CD4-positive, alpha-beta T cell treated with Interferon gamma for 1 hour (primary cell): ENCODE measurements around the gene HTR3B.
"Not testable (repeated sequence)": the region's sequence is repeated elsewhere in the genome, so short reads cannot be mapped to it uniquely, and the experiment has no call there.

ENCODE experiments used
- DNase-seq: peaks from one replicate; pipeline ENCODE4 v3.0.0-alpha.2; 2020

Gene HTR3B, protein sequence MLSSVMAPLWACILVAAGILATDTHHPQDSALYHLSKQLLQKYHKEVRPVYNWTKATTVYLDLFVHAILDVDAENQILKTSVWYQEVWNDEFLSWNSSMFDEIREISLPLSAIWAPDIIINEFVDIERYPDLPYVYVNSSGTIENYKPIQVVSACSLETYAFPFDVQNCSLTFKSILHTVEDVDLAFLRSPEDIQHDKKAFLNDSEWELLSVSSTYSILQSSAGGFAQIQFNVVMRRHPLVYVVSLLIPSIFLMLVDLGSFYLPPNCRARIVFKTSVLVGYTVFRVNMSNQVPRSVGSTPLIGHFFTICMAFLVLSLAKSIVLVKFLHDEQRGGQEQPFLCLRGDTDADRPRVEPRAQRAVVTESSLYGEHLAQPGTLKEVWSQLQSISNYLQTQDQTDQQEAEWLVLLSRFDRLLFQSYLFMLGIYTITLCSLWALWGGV

DNA sequence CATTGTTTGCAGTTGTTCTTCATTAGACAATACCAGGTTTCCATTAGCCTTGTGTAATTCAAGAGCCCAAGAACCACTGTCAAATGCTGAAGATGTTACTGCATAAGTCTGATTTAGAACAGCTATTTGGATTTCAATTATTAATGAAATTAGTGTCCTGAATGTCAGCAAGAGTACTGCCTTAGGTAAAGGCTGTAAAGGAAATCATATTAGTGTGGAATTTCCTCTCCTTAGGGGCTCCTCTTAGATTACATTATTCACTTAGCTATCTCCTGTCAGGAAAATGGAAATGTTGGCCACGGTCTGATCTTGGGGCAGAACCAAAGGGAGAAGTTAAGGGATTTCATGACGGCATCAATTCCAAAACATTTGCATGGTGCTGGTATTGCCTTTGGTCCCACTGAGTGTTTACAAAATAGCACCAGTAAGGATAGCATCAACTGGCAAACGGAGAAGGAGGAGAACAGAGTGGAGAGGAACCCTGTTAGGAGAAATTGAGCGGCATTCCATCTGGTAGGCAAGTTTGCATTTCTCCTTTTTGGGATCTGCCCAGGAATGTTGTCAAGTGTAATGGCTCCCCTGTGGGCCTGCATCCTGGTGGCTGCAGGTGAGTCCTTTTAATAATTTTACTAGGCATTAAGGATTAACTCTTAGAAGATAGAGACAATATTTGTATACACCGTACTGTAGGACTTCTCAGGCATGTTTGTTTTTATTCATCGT is at the start of gene HTR3B:
Gene HTR3B, plus strand, starts transcription at position 418 of the 723 bp plus-strand sequence. Its CDS starts 138 bp downstream, at position 556.
- no peak for DNase-seq

DNA sequence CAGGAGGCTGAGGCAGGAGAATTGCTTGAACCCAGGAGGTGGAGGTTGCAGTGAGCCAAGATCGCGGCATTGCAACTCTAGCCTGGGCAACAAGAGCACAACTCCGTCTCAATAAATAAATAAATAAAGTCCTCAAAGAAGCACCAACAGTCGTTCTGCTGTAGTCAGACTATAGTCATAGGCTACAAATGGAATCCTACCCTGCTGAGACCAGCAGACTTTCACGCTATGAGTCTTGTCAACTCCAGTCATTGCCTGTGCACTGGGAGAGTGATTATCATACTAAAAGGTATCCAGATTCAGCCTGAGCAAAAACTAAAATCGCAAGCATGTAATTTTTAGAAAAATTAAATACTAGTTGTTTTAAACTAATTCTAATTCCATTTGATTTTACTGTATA is 48.8 kb upstream of the HTR3B start:
- DNase-seq, result no peak

DNA sequence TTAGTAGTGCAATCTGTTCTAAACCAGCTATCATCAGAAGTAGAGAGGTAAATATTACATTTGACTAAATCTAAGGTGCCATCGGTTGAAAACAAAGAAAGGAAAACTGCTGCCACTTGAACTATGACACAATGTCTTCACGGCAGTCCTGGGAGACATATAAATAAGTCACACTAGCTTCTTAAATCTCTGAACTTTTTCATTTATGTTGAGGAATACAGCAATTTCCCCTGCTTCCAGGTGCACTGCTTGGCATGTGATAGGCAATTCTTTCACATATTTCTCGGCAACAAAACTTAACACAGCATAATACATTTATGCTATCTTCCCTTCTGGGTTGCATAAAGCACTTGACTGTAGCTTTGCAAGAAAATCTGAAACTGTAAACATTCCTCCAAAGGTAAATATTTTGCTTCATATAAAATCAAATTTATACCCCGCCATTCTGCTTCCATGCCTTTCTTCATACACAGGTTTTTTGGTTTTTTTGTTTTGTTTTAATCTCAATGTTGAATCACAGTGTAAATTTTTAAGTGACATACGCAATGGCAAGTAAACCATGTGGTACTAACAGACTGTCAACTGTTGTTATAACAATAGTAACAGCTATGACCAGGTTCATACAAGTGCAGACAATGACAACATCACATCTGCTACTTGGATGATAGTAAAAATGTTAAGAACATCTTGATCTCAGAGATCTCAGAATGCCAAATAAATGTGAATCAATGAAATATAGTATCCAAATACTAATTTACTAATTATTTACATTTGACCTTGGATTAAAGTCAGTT is 47.4 kb upstream of the HTR3B start:
- no peak for DNase-seq

DNA sequence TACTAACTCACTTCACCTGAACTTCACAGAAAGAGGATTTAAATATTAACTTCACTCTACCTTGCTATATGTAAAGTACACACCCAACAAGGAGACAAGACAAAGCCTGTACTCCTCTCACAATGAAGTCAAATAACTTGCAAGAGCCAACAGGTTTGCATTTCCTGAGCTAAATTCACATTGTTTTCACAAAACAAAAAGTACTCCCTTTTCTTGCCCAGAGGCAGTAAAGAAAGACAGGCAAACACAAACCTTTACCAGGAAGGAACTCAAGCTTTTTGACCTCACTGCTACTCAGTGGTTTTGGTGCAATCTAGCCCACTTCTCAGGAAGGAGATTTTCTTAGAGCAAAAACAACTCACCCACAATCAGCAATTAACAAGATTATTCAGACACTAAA is 44.9 kb upstream of the HTR3B start:
- DNase-seq, result no peak

DNA sequence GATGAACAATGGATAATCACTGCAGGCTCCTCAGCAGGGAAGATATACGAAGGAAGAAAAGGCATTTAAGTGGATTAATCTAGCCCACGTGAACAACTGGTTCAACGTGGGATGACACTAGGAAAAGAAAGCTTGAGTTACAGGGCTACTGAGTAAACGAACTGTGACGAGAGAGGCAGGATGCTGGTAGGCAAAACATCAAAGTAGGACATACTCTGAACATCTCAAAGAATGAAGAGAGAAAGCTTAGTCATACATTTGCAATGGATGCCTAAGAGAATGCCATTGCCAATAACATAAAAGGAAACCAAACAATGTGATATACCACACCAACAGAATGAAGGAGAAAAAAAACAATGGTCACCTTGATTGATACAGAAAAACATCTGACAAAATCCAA is 42.2 kb upstream of the HTR3B start:
- DNase-seq, result no peak

DNA sequence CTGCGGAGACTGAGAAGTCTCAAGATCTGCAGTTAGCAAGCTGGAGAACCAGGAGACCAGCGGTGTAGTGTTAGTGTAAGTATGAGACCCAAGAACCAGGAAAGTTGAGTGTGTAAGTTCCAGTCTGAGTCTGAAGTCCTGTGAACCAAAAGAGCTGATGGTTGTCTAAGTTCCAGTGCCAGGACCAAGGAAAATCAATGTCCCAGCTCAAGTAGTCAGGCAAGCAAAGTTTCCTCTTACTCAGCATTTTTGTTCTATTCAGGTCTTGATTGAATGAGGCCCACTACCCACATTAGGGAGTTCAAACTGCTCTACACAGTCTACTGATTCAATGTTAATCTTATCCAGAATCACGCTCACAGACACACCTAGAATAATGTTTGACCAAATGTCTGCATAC is 40.2 kb upstream of the HTR3B start:
- no peak for DNase-seq

DNA sequence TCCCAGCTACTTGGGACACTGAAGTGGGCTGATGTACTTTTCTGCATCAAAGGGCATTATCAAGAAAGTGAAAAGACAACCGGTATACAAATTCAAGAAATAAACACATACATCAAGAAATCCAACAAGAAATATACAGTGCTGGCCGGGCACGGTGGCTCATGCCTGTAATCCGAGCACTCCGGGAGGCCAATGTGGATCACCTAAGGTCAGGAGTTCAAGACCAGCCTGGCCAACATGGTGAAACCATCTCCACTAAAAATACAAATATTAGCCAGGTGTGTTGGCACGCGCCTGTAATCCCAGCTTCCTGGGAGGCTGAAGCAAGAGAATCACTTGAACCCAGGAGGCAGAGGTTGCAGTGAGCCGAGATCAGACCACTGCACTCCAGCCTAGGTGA is 38.7 kb upstream of the HTR3B start:
- no peak for DNase-seq

DNA sequence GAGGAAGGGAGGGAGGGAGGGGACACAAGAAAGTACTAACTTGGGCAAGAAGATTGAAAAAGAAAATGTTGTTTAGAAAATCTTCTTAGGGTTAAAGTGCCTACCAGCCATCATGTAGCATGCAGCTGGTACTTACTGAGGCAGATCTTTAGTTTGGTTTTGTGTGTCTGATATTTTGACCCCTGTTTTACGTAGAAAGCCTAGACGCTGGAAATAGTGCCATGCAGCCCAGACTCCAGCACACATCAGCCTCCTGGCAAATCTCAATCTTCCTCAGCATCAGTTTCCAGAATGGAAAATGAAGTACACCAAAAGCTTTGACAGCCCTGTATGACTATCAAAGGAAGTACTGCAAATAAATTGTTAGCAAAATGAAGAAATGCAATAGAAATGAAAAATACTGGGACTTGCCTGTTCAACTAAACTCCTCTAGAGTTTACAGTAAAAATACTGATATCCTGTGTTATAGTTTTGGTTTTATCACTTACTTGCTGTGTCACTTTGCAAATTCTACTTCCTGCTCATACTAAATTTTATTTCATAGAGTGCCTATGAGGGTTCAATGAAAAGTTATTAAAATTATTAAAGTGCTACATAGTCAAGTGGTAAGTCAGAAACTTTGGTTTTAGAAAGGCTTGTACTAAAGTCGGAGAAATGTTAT is 36.6 kb upstream of the HTR3B start:
- no peak for DNase-seq

DNA sequence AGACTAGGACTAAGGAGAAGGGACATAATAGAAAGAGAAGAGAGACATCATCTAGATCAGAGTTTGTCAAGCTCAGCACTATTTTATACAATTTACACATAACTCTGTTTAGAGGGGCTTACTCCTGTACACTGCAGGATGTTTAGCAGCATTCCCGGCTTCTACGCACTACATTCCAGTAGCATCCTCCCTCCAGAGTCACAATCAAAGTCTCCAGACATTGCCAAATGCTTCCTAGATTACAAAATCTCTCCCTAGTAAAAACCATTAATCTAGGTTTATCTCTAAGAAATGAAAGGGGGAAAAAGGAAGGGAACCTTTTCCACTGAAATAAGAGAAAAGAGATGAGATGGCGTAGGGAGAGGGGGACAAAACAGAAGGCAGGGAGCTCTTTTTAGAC is 33.3 kb upstream of the HTR3B start:
- DNase-seq, result no peak

DNA sequence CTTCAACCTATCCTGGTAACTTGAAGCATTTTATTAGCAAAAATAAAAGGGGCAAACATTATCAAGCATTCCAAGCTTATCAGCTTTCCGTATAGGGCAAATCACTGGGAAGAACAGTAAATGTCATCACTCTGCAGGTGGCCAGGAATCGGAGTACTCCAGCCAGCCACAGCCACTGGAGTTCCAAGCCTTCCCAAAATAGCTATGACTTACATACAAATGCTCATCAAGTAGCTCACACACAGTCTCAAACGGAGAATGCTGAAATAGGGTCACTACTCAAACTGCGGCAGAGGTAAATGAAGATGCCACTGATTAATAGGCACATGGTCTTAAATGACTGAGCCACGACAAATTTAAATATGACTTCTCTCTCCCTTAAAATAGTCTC is 31.4 kb upstream of the HTR3B start:
- no peak for DNase-seq

DNA sequence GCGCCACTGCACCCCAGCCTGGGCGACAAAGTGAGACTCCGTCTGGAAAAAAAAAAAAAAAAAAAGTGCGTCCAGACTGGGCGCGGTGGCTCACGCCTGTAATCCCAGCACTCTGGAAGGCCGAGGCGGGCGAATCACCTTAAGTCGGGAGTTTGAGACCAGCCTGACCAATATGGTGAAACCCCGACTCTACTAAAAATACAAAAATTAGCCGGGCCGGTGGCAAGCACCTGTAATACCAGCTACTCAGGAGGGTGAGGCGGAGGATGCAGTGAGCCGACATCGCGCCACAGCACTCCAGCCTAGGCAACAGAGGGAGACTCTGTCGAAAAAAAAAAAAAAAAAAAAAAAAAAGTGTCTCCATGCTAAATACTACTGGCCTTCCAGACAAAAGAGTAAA is 30.5 kb upstream of the HTR3B start:
- no peak for DNase-seq

DNA sequence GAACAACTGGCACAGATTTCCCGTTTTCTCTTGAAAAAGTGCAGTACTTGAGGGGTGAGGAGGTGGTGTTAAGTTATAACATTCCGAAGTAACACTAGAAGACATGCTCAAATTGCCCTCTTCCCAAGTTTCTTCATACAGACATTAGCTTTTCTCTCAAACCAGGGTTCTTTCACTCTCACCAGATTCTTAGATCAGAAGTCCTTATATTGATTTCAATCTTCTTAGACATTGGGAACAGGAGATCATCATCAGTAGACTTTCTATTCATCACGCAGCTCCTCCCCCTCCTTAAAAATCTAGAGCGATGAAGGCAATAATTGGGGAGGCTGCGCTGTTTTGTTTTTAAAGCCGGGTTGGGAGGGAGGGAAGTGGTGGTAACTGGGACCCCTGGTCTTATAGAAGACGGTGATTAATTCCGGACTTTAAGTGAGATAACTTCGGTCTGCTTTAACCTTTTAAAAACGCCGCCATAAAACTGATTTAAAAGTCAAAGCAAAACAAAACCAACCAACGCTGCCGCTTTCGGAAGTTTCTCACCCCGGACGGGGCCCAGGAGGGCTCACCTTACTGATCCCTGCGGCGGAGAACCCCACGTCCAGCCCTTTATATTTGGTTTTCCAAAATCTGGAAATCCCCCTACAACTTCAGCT is 29.9 kb upstream of the HTR3B start:
- no peak for DNase-seq

DNA sequence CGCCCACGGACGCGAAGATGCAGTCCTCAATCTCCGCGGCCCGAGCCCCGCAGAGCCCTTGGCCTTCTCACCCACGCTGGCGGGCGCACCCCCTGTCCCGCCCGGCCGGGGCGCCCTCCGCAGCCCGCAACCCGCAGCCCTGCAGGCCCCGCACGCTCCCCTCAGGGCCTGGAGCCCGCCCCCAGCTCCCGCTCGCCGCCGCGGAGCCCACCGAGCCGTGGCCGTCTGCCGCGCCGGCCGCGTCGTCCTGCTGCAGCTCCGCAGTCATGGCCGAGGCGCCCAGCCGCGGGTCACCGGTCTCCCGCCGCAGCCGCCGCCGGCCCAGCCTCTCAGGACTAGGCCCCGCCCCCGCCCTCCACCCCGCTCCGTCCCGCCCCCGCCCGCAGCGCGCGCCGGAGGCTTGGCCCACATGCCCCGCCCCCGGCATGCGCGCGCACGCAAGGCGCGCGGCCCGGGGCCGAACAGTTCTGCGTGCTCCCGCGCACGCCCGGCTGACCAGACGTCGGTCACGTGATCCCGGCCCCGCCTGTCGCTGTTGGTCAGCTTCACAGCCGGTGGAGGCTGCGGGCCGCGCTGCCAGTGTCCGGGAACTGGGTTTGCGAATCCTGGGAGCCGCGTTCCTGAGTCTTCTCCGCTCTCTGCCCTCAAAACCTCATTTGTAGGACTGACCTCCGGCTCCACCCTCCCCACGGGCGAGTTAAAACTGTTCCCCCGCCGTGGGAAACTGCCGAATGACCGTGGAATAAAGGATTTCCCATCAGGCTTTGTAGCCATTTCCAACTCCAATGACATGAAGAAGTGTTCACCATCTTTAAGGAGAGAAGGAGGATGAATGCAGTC is 29.1 kb upstream of the HTR3B start, which contains the start of gene USP28:
Gene USP28, minus strand, starts transcription at position 339 of the 840 bp plus-strand sequence. Its CDS starts 71 bp downstream, at position 268.
- peak; percentile 85 for DNase-seq

DNA sequence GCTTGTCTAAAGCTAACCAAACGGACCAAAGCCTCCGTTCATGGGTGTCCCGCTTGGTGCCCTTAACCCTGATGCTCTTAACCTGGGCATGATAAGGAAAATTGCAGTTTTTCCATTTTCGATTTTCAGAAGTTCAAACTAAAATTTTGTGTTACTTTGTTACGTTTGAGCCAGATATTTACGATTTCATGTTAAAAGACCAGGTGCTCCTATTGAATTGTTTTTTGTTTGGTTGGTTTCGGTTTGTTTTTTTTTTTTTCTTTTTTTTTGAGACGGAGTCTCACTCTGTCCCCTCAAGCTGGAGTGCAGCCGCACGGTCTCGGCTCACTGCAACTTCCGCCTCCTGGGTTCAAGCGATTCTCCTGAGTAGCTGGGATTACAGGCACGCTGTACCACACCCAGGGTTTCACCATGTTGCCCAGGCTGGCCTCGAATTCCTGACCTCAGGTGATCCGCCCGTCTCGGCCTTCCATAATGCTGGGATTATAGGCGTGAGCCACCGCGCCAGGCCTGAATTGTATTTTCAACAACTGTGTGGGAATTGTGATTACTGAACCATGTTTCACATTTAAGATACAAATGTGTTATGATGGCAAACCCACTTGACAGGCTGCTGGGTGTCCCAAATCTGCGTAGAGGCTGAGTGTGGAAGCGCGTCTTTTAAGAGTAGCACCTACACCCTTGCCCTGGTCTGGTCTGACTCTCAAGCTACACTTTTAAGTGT is 28.4 kb upstream of the HTR3B start:
- DNase-seq, result no peak

DNA sequence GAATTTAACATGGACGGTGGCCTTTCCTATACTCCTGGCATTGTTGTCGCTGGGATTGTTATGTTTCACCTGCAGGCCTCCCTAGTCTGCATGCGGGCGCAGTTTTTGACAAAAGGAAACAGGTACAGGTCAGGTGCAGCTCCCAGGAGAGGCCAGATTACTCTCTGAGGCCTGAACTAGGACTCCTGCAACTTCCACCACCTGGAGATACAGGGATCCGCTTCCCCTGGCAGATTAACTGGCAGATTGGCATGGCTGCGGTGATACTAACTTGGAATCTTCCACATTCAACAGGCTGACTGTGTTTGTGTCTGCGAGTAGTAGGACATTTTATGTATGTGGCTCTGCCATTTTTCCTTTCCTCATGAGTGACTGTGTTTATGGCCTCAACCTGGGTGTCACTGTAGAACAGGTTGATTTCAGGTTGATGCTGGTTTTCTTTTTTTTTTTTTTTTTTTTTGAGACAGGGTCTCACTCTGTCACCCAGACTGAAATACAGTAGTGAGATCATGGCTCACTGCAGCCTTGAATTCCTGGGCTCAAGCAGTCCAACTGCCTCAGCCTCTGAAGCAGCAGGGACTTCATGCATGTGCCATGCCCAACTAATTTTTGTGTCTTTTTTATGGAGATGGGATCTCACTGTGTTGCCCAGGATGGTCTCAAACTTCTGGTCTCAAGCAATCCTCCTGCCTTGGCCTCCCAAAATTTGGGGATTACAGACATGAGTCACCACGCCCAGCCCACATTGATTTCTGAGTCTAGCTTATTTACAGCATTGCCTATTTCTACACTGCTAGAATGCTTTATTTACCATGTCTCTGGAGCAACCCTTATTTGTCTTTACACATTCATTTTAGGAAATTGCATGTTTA is 27.6 kb upstream of the HTR3B start:
- no peak for DNase-seq

DNA sequence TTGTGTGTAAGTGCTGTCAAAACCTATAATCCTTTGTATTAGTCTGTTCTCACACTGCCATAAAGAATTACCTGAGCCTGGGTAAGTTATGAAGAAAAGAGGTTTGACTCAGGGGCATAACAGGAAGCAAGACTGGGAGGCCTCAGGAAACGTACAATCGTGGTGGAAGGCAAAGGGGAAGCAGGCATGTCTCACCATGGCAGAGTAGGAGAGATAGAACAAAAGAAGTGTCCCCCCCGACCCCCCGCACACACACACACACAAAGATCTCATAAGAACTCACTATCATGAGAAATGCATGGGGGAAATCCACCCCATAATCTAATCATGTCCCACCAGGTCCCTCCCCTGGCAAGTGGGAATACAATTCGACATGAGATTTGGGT is 26.9 kb upstream of the HTR3B start:
- no peak for DNase-seq

DNA sequence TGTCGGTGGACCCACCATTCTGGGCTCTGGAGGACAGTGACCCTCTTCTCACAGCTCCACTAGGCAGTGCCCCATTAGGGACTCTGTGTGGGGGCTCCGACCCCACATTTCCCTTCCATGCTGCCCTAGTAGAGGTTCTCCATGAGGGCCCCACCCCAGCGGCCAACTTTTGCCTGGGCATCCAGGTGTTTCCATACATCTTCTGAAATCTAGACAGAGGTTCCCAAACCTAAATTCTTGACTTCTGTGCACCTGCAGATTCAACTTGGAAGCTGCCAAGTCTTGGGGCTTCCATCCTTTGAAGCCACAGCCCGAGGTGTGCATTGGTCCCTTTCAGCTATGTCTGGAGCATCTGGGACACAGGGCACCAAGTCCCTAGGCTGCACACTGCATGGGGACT is 25.1 kb upstream of the HTR3B start:
- not testable (repeated sequence) for DNase-seq

DNA sequence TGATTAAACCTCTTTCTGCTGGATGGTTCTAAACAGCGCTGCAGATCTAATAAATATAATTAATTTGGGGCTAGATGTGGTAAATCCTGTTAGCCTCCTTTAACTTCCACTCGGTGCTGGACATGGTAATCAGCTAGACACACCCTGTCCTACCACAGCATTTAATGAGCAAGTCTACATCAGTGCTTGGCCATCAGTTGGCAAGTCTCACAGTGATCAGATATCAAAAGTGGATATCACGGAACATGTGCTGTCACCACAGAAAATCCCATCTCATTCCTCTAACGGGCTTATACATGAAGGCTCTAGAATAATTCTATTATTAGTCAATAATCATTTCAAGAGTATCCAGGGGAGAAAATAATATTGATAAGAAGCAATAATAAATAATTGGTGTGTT is 23.6 kb upstream of the HTR3B start:
- no peak for DNase-seq

DNA sequence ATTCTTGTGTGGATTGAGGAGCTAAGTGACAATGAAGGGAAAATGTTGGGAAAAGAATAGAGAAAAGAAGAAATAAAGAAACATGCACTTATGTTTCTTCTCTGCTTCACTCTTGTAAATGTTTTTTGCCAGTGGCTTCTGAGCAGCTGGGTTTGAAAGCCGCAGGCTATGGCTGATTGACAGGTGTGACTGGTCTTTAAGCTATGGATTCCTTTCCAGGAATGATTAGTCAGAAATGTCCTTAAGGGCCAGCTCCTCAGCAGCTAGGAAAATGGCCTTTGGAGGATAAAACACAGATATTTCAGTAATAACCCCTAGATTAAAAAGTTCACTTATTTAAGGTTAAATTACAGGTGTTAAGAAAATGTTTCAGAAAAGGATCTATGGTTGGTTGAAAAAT is 22.7 kb upstream of the HTR3B start:
- no peak for DNase-seq

DNA sequence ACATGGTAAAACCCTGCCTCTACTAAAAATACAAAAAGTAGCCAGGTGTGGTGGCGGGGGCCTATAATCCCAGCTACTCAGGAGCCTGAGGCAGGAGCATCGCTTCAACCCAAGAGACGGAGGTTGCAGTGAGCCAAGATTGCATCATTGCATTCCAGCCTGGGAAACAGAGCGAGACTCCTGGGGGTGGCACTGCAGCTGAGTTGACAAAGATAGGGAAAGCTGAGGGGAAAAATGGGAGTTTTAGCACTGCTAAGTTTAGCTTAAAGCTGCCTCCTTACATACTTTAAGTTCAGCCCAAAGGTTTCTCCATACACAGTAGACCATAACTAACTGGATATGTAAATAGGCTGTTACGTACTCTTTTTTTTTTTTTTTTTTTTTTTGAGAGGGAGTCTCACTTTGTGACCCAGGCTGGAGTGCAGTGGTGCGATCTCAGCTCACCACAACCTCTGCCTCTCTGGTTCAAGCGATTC is 20.2 kb upstream of the HTR3B start:
- DNase-seq, result no peak
